Suprapubic skin (tissue), 4 donors: ENCODE data around the gene IFNLR1. TPM values are rescaled to one million over a fixed set of nuclear protein-coding genes. Genes with fewer than 3 reads are reported as not detected.

Experiments used
- DNase-seq, 2 donors: peaks; one replicate each; pipeline ENCODE4 v3.0.0-alpha.2; 2019; ENCODE audit warnings: low spot score in 2 of 2
- H3K27ac ChIP-seq: fragments of 200-600 bp; sonication (generic); one replicate; pipeline ENCODE4 v1.5.1; 2019
- H3K27me3 ChIP-seq: fragments of 200-600 bp; sonication (generic); one replicate; pipeline ENCODE4 v1.5.1; 2019
- H3K36me3 ChIP-seq: fragments of 200-600 bp; sonication (generic); one replicate; pipeline ENCODE4 v1.5.1; 2019
- H3K4me1 ChIP-seq: fragments of 200-600 bp; sonication (generic); one replicate; pipeline ENCODE4 v1.5.1; 2019
- H3K4me3 ChIP-seq: fragments of 200-600 bp; sonication (generic); one replicate; pipeline ENCODE4 v1.5.1; 2019; ENCODE audit warnings: mild to moderate bottlenecking
- H3K9me3 ChIP-seq: fragments of 200-600 bp; sonication (generic); one replicate; pipeline ENCODE4 v1.5.1; 2019
- CTCF ChIP-seq, 2 donors: fragments of 200-600 bp in 1 of 2; fragments of 450-650 bp in 1 of 2; sonication (generic) in 1 of 2; IDR thresholded peaks; one replicate each; pipeline ENCODE4 v1.5.1; 2016 to 2019; ENCODE audit warnings: antibody characterized with exemption in 2 of 2, mild to moderate bottlenecking in 1 of 2, moderate library complexity in 1 of 2
- EP300 ChIP-seq: sonication (generic); formaldehyde crosslinking; IDR thresholded peaks from one replicate; pipeline ENCODE4 v1.6.1; 2017; ENCODE audit warnings: antibody characterized with exemption
- POLR2A ChIP-seq, 2 donors: fragments of 450-650 bp; IDR thresholded peaks; one replicate each; pipeline ENCODE4 v1.6.1; 2017; ENCODE audit warnings: antibody characterized with exemption in 2 of 2, mild to moderate bottlenecking in 2 of 2, moderate library complexity in 2 of 2
- POLR2AphosphoS5 ChIP-seq, 3 donors: sonication (generic); formaldehyde crosslinking; IDR thresholded peaks; one replicate each; pipeline ENCODE4 v1.6.1; 2017; ENCODE audit warnings: antibody characterized with exemption in 3 of 3
- WGBS: methylation state at CpG from one replicate; pipeline ENCODE4 v1.1.5; 2018; 5-methylcytosine and 5-hydroxymethylcytosine counted together
- total RNA-seq, 4 donors: library from RNA; depleted of rRNA; stranded (reverse); fragments of >200 nt; gene quantifications; one replicate each; pipeline ENCODE4 v1.1.0, GENCODE V29; 2016

IFNLR1 gene
- total RNA-seq, 4 donors from 2014 or later: 11.7 to 16.1 (median 14.0) TPM

DNA sequence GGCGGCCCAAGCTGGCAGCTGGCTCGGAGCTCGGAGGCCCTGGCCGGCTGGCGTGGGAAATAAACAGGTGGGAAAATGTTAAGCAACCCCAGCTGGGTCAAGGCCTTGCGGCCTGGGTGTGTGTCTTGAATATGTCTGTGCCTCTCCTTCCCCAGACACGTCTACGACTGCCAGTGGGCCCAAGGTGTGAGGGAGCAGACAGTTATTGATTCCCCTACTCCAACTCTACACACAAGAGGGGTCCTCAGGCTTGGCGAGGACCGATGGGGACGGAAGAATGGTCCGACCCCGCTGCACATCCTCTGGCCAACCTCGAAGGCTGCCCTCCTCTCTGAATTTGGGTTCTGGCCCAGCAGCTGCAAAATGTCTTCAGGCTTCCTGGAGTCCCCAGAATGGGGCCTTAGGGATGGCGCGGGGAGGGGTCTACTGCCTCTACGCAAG, 46.3 kb downstream of the IFNLR1 start:
- WGBS: 95% methylated on average over 12 of the region's 17 CpGs
- Histone ChIP-seq H3K36me3 (peaks cover 8% of the 10 kb centered on the region), H3K9me3 (no peaks in the 10 kb centered on the region), H3K27me3 (no peaks in the 10 kb centered on the region), H3K4me3 (no peak overlapping the region), H3K4me1 (peaks cover 19% of the 10 kb centered on the region), H3K27ac (no peak overlapping the region)
- TF ChIP-seq EP300 (no peak), POLR2A (IDR thresholded peaks at IDR 0.05) (no peak), POLR2AphosphoS5 (IDR thresholded peaks at IDR 0.05) (no peak), CTCF (IDR thresholded peaks at IDR 0.05) (no peak)
- DNase-seq: no peak

DNA sequence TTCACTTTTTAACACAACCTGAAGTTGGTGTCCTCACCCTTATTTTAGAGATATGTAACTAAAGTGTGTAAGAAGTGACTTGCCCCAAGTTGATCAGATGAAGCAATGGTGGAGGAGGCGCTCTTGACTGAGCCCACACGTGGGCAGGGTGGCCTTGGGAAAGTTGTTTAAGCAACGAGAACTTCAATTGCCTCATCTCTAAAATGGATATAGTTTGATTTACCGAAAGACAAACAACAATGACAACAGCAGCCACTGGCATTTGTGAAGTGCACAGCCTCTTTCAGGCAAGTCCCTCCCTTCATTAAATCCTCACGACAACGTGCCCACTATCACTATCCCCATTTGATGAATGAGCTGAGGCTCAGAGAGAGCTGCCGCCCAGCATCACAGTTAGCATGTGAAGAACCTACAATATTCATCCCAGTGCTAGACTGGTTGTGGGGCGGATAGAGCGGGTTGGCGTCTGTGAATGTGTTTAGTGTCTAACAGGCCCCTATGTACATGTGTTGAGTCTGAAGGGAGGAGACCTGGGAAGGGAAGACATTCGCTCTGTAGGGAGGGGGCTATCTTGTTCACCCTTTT, 47.2 kb downstream of the IFNLR1 start:
- H3K27ac ChIP-seq: no peak overlapping the region
- TF ChIP-seq EP300: no peak
- TF ChIP-seq POLR2A (IDR thresholded peaks at IDR 0.05): no peak
- no peak for TF ChIP-seq CTCF (IDR thresholded peaks at IDR 0.05)
- TF ChIP-seq POLR2AphosphoS5 (IDR thresholded peaks at IDR 0.05): no peak
- no peaks in the 10 kb centered on the region for H3K27me3 ChIP-seq
- H3K36me3 ChIP-seq: peaks cover 8% of the 10 kb centered on the region
- WGBS: 91% methylated on average over 11 of the region's 11 CpGs
- DNase-seq: no peak
- no peak overlapping the region for H3K4me3 ChIP-seq
- no peaks in the 10 kb centered on the region for H3K9me3 ChIP-seq
- peaks cover 19% of the 10 kb centered on the region for H3K4me1 ChIP-seq

DNA sequence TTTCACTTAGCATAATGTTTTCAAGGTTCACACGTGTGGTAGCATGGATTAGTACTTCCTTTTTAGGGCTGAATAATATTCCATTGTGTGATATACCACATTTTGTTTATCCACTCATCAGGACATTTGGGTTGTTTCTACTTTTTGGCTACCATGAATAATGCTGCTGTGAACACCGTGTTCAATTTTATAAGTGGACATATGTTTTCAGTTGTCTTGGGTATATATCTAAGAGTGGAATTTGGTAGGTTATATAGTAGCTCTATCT, 47.9 kb downstream of the IFNLR1 start:
- Histone ChIP-seq H3K4me1 (peaks cover 19% of the 10 kb centered on the region), H3K9me3 (no peaks in the 10 kb centered on the region), H3K27me3 (no peaks in the 10 kb centered on the region), H3K36me3 (peaks cover 8% of the 10 kb centered on the region), H3K27ac (no peak overlapping the region), H3K4me3 (no peak overlapping the region)
- TF ChIP-seq POLR2AphosphoS5 (IDR thresholded peaks at IDR 0.05) (no peak), EP300 (no peak), CTCF (IDR thresholded peaks at IDR 0.05) (no peak), POLR2A (IDR thresholded peaks at IDR 0.05) (no peak)
- DNase-seq: no peak
- 56% methylated on average over 2 of the region's 2 CpGs for WGBS

GRCh38 chr1:24138476-24139221, 48.4 kb downstream of the IFNLR1 start:
- H3K27ac ChIP-seq: no peak overlapping the region
- peaks cover 17% of the 10 kb centered on the region for H3K4me1 ChIP-seq
- 58% methylated on average over 13 of the region's 13 CpGs for WGBS
- H3K9me3 ChIP-seq: no peaks in the 10 kb centered on the region
- H3K4me3 ChIP-seq: no peak overlapping the region
- TF ChIP-seq CTCF (IDR thresholded peaks at IDR 0.05) (no peak), EP300 (no peak), POLR2AphosphoS5 (IDR thresholded peaks at IDR 0.05) (no peak), POLR2A (IDR thresholded peaks at IDR 0.05) (no peak)
- DNase-seq: no peak
- no peaks in the 10 kb centered on the region for H3K27me3 ChIP-seq
- peaks cover 14% of the 10 kb centered on the region for H3K36me3 ChIP-seq

GRCh38 chr1:24136956-24137539, 50.0 kb downstream of the IFNLR1 start:
- Histone ChIP-seq H3K4me1 (peaks cover under 1% of the 10 kb centered on the region), H3K36me3 (peaks cover 17% of the 10 kb centered on the region), H3K4me3 (no peak overlapping the region), H3K27me3 (no peaks in the 10 kb centered on the region), H3K9me3 (no peaks in the 10 kb centered on the region), H3K27ac (no peak overlapping the region)
- TF ChIP-seq EP300 (no peak), POLR2AphosphoS5 (IDR thresholded peaks at IDR 0.05) (no peak)
- no peak for DNase-seq
- WGBS: 90% methylated on average over 15 of the region's 15 CpGs
